ENCODE results near the gene MACROD2. TPM values are rescaled to one million over a fixed set of nuclear protein-coding genes. Genes with fewer than 3 reads are reported as not detected.

Gene MACROD2
- total RNA-seq, 1 donor: 1.7 TPM

GRCh38 chr20:14561741-14562221, 566.5 kb downstream of the MACROD2 start:
- Histone ChIP-seq H3K27me3 (ENCODE audit: insufficient read depth, low read length) (no peaks in the 10 kb centered on the region), H3K4me1 (ENCODE audit: insufficient read depth, low read length) (no peaks in the 10 kb centered on the region), H3K4me3 (ENCODE audit: low read length) (no peak overlapping the region), H3K9me3 (ENCODE audit: low read depth, low read length) (no peaks in the 10 kb centered on the region)

GRCh38 chr20:14562981-14563380, 567.7 kb downstream of the MACROD2 start:
- no peaks in the 10 kb centered on the region for H3K4me1 ChIP-seq (ENCODE audit: insufficient read depth, low read length)

GRCh38 chr20:14566505-14566904, 571.2 kb downstream of the MACROD2 start:
- Histone ChIP-seq H3K9me3 (ENCODE audit: low read depth, low read length) (no peaks in the 10 kb centered on the region), H3K4me3 (ENCODE audit: low read length) (no peak overlapping the region), H3K27me3 (ENCODE audit: insufficient read depth, low read length) (no peaks in the 10 kb centered on the region), H3K4me1 (ENCODE audit: insufficient read depth, low read length) (no peaks in the 10 kb centered on the region)

More at GRCh38 chr20:14562981-14563380, 567.7 kb downstream of the MACROD2 start:
- no peak overlapping the region for H3K4me3 ChIP-seq (ENCODE audit: low read length)
- H3K27me3 ChIP-seq (ENCODE audit: insufficient read depth, low read length): no peaks in the 10 kb centered on the region
- H3K9me3 ChIP-seq (ENCODE audit: low read depth, low read length): no peaks in the 10 kb centered on the region

- H3K9me3 ChIP-seq (ENCODE audit: low read depth, low read length): no peaks in the 10 kb centered on the region
- H3K4me1 ChIP-seq (ENCODE audit: insufficient read depth, low read length): no peaks in the 10 kb centered on the region
- no peak overlapping the region for H3K4me3 ChIP-seq (ENCODE audit: low read length)
- H3K27me3 ChIP-seq (ENCODE audit: insufficient read depth, low read length): no peaks in the 10 kb centered on the region
Measured at GRCh38 chr20:14568225-14568624, 572.9 kb downstream of the MACROD2 start.

- no peaks in the 10 kb centered on the region for H3K27me3 ChIP-seq (ENCODE audit: insufficient read depth, low read length)
- no peaks in the 10 kb centered on the region for H3K4me1 ChIP-seq (ENCODE audit: insufficient read depth, low read length)
- no peaks in the 10 kb centered on the region for H3K9me3 ChIP-seq (ENCODE audit: low read depth, low read length)
- no peak overlapping the region for H3K4me3 ChIP-seq (ENCODE audit: low read length)
Measured at GRCh38 chr20:14568701-14569100, 573.4 kb downstream of the MACROD2 start.

GRCh38 chr20:14569641-14570040, 574.3 kb downstream of the MACROD2 start:
- H3K4me3 ChIP-seq (ENCODE audit: low read length): no peak overlapping the region
- H3K9me3 ChIP-seq (ENCODE audit: low read depth, low read length): no peaks in the 10 kb centered on the region
- no peaks in the 10 kb centered on the region for H3K27me3 ChIP-seq (ENCODE audit: insufficient read depth, low read length)
- no peaks in the 10 kb centered on the region for H3K4me1 ChIP-seq (ENCODE audit: insufficient read depth, low read length)

GRCh38 chr20:14570811-14571210, 575.5 kb downstream of the MACROD2 start:
- H3K4me3 ChIP-seq (ENCODE audit: low read length): no peak overlapping the region
- H3K4me1 ChIP-seq (ENCODE audit: insufficient read depth, low read length): no peaks in the 10 kb centered on the region
- no peaks in the 10 kb centered on the region for H3K9me3 ChIP-seq (ENCODE audit: low read depth, low read length)

GRCh38 chr20:14573676-14574075, 578.4 kb downstream of the MACROD2 start:
- Histone ChIP-seq H3K4me3 (ENCODE audit: low read length) (no peak overlapping the region), H3K27me3 (ENCODE audit: insufficient read depth, low read length) (no peaks in the 10 kb centered on the region), H3K4me1 (ENCODE audit: insufficient read depth, low read length) (no peaks in the 10 kb centered on the region), H3K9me3 (ENCODE audit: low read depth, low read length) (peaks cover 4% of the 10 kb centered on the region)

More at GRCh38 chr20:14570811-14571210, 575.5 kb downstream of the MACROD2 start:
- H3K27me3 ChIP-seq (ENCODE audit: insufficient read depth, low read length): no peaks in the 10 kb centered on the region

- Histone ChIP-seq H3K4me1 (ENCODE audit: insufficient read depth, low read length) (no peaks in the 10 kb centered on the region), H3K4me3 (ENCODE audit: low read length) (no peak overlapping the region), H3K27me3 (ENCODE audit: insufficient read depth, low read length) (no peaks in the 10 kb centered on the region)
Measured at GRCh38 chr20:14576196-14576877, 581.0 kb downstream of the MACROD2 start.

GRCh38 chr20:14580418-14581074, 585.2 kb downstream of the MACROD2 start:
- no peak overlapping the region for H3K4me3 ChIP-seq (ENCODE audit: low read length)
- no peaks in the 10 kb centered on the region for H3K27me3 ChIP-seq (ENCODE audit: insufficient read depth, low read length)
- peaks cover 4% of the 10 kb centered on the region for H3K9me3 ChIP-seq (ENCODE audit: low read depth, low read length)
- H3K4me1 ChIP-seq (ENCODE audit: insufficient read depth, low read length): no peaks in the 10 kb centered on the region

More at GRCh38 chr20:14576196-14576877, 581.0 kb downstream of the MACROD2 start:
- H3K9me3 ChIP-seq (ENCODE audit: low read depth, low read length): peaks cover 4% of the 10 kb centered on the region

GRCh38 chr20:14581731-14582130, 586.4 kb downstream of the MACROD2 start:
- no peaks in the 10 kb centered on the region for H3K27me3 ChIP-seq (ENCODE audit: insufficient read depth, low read length)

GRCh38 chr20:14582855-14583254, 587.5 kb downstream of the MACROD2 start:
- Histone ChIP-seq H3K27me3 (ENCODE audit: insufficient read depth, low read length) (no peaks in the 10 kb centered on the region), H3K4me1 (ENCODE audit: insufficient read depth, low read length) (no peaks in the 10 kb centered on the region)

More at GRCh38 chr20:14581731-14582130, 586.4 kb downstream of the MACROD2 start:
- H3K4me3 ChIP-seq (ENCODE audit: low read length): no peak overlapping the region
- H3K4me1 ChIP-seq (ENCODE audit: insufficient read depth, low read length): no peaks in the 10 kb centered on the region
- no peaks in the 10 kb centered on the region for H3K9me3 ChIP-seq (ENCODE audit: low read depth, low read length)

GRCh38 chr20:14583413-14583812, 588.1 kb downstream of the MACROD2 start:
- H3K4me3 ChIP-seq (ENCODE audit: low read length): no peak overlapping the region
- H3K9me3 ChIP-seq (ENCODE audit: low read depth, low read length): no peaks in the 10 kb centered on the region
- H3K4me1 ChIP-seq (ENCODE audit: insufficient read depth, low read length): no peaks in the 10 kb centered on the region
- H3K27me3 ChIP-seq (ENCODE audit: insufficient read depth, low read length): no peaks in the 10 kb centered on the region

More at GRCh38 chr20:14582855-14583254, 587.5 kb downstream of the MACROD2 start:
- Histone ChIP-seq H3K4me3 (ENCODE audit: low read length) (no peak overlapping the region), H3K9me3 (ENCODE audit: low read depth, low read length) (no peaks in the 10 kb centered on the region)

GRCh38 chr20:14589383-14589782, 594.1 kb downstream of the MACROD2 start:
- Histone ChIP-seq H3K27me3 (ENCODE audit: insufficient read depth, low read length) (no peaks in the 10 kb centered on the region), H3K4me1 (ENCODE audit: insufficient read depth, low read length) (no peaks in the 10 kb centered on the region), H3K9me3 (ENCODE audit: low read depth, low read length) (no peaks in the 10 kb centered on the region), H3K4me3 (ENCODE audit: low read length) (no peak overlapping the region)

GRCh38 chr20:14595051-14595450, 599.7 kb downstream of the MACROD2 start:
- H3K9me3 ChIP-seq (ENCODE audit: low read depth, low read length): no peaks in the 10 kb centered on the region
- H3K4me3 ChIP-seq (ENCODE audit: low read length): no peak overlapping the region
- no peaks in the 10 kb centered on the region for H3K4me1 ChIP-seq (ENCODE audit: insufficient read depth, low read length)
- no peaks in the 10 kb centered on the region for H3K27me3 ChIP-seq (ENCODE audit: insufficient read depth, low read length)
